K562 (cell line): ENCODE measurements around the gene FUZ. TPM values are rescaled to one million over a fixed set of nuclear protein-coding genes. Genes with fewer than 3 reads are reported as not detected.

Experiments
- ARID2 ChIP-seq: fragments of 450-650 bp; IDR thresholded peaks from 2 replicates; pipeline ENCODE4 v1.6.1; 2017; ENCODE audit warnings: antibody characterized with exemption, mild to moderate bottlenecking
- CEBPB ChIP-seq: fragments of 450-650 bp; IDR thresholded peaks from 2 replicates; pipeline ENCODE4 v1.6.1; 2016; ENCODE audit warnings: missing genetic modification characterization, missing compliant biosample characterization
- PHF8 ChIP-seq: fragments of 200-600 bp; sonication (generic); IDR thresholded peaks from 2 replicates; pipeline ENCODE4 v1.6.1; 2012; ENCODE audit warnings: mixed run types, mild to moderate bottlenecking, inconsistent platforms, low read length, moderate library complexity, borderline replicate concordance
- SMAD2 ChIP-seq: fragments of 150-350 bp; IDR thresholded peaks from 2 replicates; pipeline ENCODE4 v1.6.1; 2014; ENCODE audit warnings: low read depth, mild to moderate bottlenecking, low read length
- ZBTB26 ChIP-seq: fragments of 450-650 bp; formaldehyde crosslinking; IDR thresholded peaks from 2 replicates; pipeline ENCODE4 v1.4.0; 2022; ENCODE audit warnings: missing genetic modification characterization
- ZNF318 ChIP-seq, 2 experiments: fragments of 450-650 bp; IDR thresholded peaks; 2 replicates each; pipeline ENCODE4 v1.6.1; 2016; ENCODE audit warnings: mild to moderate bottlenecking in 2 of 2, borderline replicate concordance in 1 of 2, low read depth in 1 of 2, moderate library complexity in 1 of 2
- polyA plus RNA-seq, 8 experiments: library from polyadenylated mRNA; depleted of rRNA in 4 of 8; stranded (reverse) in 5 of 8; unstranded in 3 of 8; fragments of >200 nt; fragmentation: Nextera tagmentation in 2 of 8; fragmentation: Illumina TruSeq in 1 of 8; extraction: Ambion mirVana in 2 of 8; extraction: Trizol in 1 of 8; gene quantifications; 2 replicates each; pipeline versions ENCODE4 v1.2.1 to v1.2.3, GENCODE V29; 2011 to 2014; ENCODE audit warnings: inconsistent platforms in 1 of 8, missing spikeins in 1 of 8
- total RNA-seq, 7 experiments: library from RNA; depleted of rRNA in 6 of 7; stranded (reverse); fragments of >200 nt in 6 of 7; fragmentation: Illumina TruSeq in 2 of 7; extraction: Trizol in 2 of 7; gene quantifications; 2 replicates each; pipeline versions ENCODE4 v1.2.1 to v1.2.3, GENCODE V29; 2011 to 2021; ENCODE audit warnings: low replicate concordance in 1 of 7

Gene FUZ
- total and polyA plus RNA-seq, 9 of the 15 experiments (the other 6 are each of a cell fraction or from before 2014, with no cell fraction given) = 0.17 to 7.6 (median 3.6) TPM; not detected in 1

DNA sequence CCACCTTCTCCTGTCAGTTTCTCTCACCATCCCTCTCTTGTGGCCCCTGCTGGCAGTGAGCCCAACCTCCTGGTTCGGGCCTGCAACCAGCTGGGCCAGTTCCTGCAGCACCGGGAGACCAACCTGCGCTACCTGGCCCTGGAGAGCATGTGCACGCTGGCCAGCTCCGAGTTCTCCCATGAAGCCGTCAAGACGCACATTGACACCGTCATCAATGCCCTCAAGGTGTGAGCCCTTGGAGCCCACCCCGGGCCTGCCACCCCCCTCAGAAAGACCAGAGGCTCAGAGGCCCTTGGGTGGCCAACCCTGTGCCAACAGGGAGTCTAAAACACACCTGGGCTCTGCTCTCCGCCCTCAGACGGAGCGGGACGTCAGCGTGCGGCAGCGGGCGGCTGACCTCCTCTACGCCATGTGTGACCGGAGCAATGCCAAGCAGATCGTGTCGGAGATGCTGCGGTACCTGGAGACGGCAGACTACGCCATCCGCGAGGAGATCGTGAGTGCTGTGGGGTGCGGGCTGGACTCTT lies 13.8 kb downstream of the FUZ start (continued):
- TF ChIP-seq ZBTB26 (CRISPR knock-in tag) (no peak), PHF8 (no peak), CEBPB (tag) (no peak), SMAD2 (no peak), ARID2 (no peak), ZNF318 (IDR thresholded peaks at IDR 0.05; ENCODE audit: borderline replicate concordance in 1 of 2, low read depth in 1 of 2) (no peak)
